ENCODE measurements around the gene NRG2. TPM values are rescaled to one million over a fixed set of nuclear protein-coding genes. Genes with fewer than 3 reads are reported as not detected.

Gene NRG2
- total RNA-seq, 2 experiments from 2014 or later = 0.08 to 0.17 TPM

DNA sequence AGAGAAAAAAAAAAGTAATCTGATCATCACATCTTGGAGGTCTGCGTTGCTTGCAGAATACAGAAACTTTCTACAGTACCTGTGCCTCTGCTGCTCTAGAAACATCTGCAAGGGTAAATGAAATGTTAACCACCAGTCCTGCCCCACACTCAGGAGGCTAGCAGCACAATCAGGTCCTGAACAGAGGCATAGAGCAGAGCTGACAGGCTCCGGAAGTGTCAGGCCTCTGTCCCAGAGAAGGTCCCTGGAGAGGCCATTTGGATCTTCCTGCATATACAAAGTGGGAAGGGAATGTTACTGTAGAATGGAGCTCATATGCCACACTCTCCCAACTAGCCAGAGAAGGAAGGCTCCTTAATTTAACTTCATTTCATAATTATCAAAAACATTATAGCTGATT is 7.2 kb downstream of the NRG2 start:
- intact Hi-C loops (cut with DNase I, micrococcal nuclease) = no loop called here
- H3K4me1 ChIP-seq (ENCODE audit: insufficient read depth, low read length) = no peaks in the 10 kb centered on the region
- CTCF ChIA-PET = no interaction called here

GRCh38 chr5:140033037-140033760 is 9.9 kb downstream of the NRG2 start:
- intact Hi-C loops (cut with DNase I, micrococcal nuclease) = no loop called here
- Histone ChIP-seq H3K9me3 (ENCODE audit: control insufficient read depth in 1 of 2, insufficient read depth in 1 of 2, low read length in 2 of 2) (no peaks in the 10 kb centered on the region), H3K4me1 (ENCODE audit: insufficient read depth, low read length) (no peaks in the 10 kb centered on the region), H3K27me3 (ENCODE audit: control insufficient read depth in 1 of 2, insufficient read depth in 2 of 2, low read length in 2 of 2) (peaks cover 6 to 23% of the 10 kb centered on the region in 2 experiments), H3K4me3 (ENCODE audit: low read length) (no peak overlapping the region), H3K36me3 (ENCODE audit: insufficient read depth, low read length) (no peaks in the 10 kb centered on the region), H3K27ac (ENCODE audit: low read depth in 1 of 2, low read length in 2 of 2) (no peak overlapping the region)
- no peak overlapping the region for H3K27ac Mint-ChIP-seq
- DNase-seq = no peak
- H3K4me3 Mint-ChIP-seq = no peak overlapping the region
- no peaks in the 10 kb centered on the region for H3K9me3 Mint-ChIP-seq
- ChIA-PET CTCF (no interaction called here), POLR2A (no interaction called here)
- ATAC-seq (ENCODE audit: poor library complexity) = no peak
- no peaks in the 10 kb centered on the region for H3K36me3 Mint-ChIP-seq (ENCODE audit: low read depth)
- H3K27me3 Mint-ChIP-seq = peaks cover 81% of the 10 kb centered on the region
- no peaks in the 10 kb centered on the region for H3K4me1 Mint-ChIP-seq (ENCODE audit: low read depth)
- no peak for TF ChIP-seq CTCF (IDR thresholded peaks at IDR 0.05)

More for the DNA sequence above, 7.2 kb downstream of the NRG2 start:
- peaks cover 88% of the 10 kb centered on the region for H3K27me3 Mint-ChIP-seq
- no peak overlapping the region for H3K4me3 ChIP-seq (ENCODE audit: low read length)
- no peaks in the 10 kb centered on the region for H3K36me3 Mint-ChIP-seq (ENCODE audit: low read depth)
- H3K4me3 Mint-ChIP-seq = no peak overlapping the region
- H3K27me3 ChIP-seq (ENCODE audit: control insufficient read depth in 1 of 2, insufficient read depth in 2 of 2, low read length in 2 of 2) = peaks cover 10 to 47% of the 10 kb centered on the region in 2 experiments
- H3K4me1 Mint-ChIP-seq (ENCODE audit: low read depth) = peaks cover 8% of the 10 kb centered on the region
- no peak overlapping the region for H3K27ac ChIP-seq (ENCODE audit: low read depth in 1 of 2, low read length in 2 of 2)
- H3K9me3 Mint-ChIP-seq = no peaks in the 10 kb centered on the region
- no peak for ATAC-seq (ENCODE audit: poor library complexity)
- H3K9me3 ChIP-seq (ENCODE audit: control insufficient read depth in 1 of 2, insufficient read depth in 1 of 2, low read length in 2 of 2) = no peaks in the 10 kb centered on the region
- H3K27ac Mint-ChIP-seq = no peak overlapping the region
- TF ChIP-seq CTCF (IDR thresholded peaks at IDR 0.05) = no peak
- POLR2A ChIA-PET = no interaction called here
- no peak for DNase-seq
- H3K36me3 ChIP-seq (ENCODE audit: insufficient read depth, low read length) = no peaks in the 10 kb centered on the region

DNA sequence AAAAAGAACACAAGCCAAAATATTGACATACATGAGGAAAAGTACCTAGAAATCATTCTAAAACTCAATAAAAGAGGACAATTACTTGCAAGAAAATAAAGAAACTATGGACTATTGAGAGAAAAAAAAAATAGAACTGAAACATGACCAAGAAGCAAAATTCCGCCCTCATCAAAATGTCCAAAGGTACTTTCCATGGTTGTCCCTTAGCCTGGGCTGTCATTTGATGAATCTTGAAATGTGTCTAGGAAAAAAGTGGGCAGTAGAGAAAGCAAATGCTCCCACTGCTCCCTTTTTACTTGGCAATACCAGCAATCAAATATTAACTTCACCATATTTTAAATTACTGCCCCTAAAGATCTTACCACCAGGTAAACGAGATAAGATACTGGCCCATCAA is 10.8 kb downstream of the NRG2 start:
- no peaks in the 10 kb centered on the region for H3K4me1 ChIP-seq (ENCODE audit: insufficient read depth, low read length)
- H3K36me3 ChIP-seq (ENCODE audit: insufficient read depth, low read length) = no peaks in the 10 kb centered on the region
- no peaks in the 10 kb centered on the region for H3K9me3 ChIP-seq (ENCODE audit: control insufficient read depth in 1 of 2, insufficient read depth in 1 of 2, low read length in 2 of 2)
- no peak overlapping the region for H3K27ac ChIP-seq (ENCODE audit: low read depth in 1 of 2, low read length in 2 of 2)
- H3K36me3 Mint-ChIP-seq (ENCODE audit: low read depth) = no peaks in the 10 kb centered on the region
- intact Hi-C loops (cut with DNase I, micrococcal nuclease) = no loop called here
- H3K4me3 Mint-ChIP-seq = no peak overlapping the region
- no peaks in the 10 kb centered on the region for H3K4me1 Mint-ChIP-seq (ENCODE audit: low read depth)
- no peak overlapping the region for H3K4me3 ChIP-seq (ENCODE audit: low read length)
- H3K27me3 ChIP-seq (ENCODE audit: control insufficient read depth in 1 of 2, insufficient read depth in 2 of 2, low read length in 2 of 2) = peaks cover 4 to 21% of the 10 kb centered on the region in 2 experiments
- H3K9me3 Mint-ChIP-seq = no peaks in the 10 kb centered on the region
- no peak for ATAC-seq (ENCODE audit: poor library complexity)
- H3K27ac Mint-ChIP-seq = no peak overlapping the region
- TF ChIP-seq CTCF (IDR thresholded peaks at IDR 0.05) = no peak
- H3K27me3 Mint-ChIP-seq = peaks cover 80% of the 10 kb centered on the region
- DNase-seq = no peak
- ChIA-PET POLR2A (no interaction called here), CTCF (no interaction called here)
